OCI-LY3 (cell line): ENCODE measurements around the gene USP20.

Experiments used
- EZH2phosphoT487 ChIP-seq: fragments of 200-600 bp; shearing (Covaris generic); IDR thresholded peaks from 2 replicates; pipeline ENCODE4 v1.6.1; 2018; ENCODE audit warnings: antibody characterized with exemption, mixed run types, low read depth
- TF ChIP-seq, protein P1 (sequence below): fragments of 200-600, 300-600 bp; sonication (generic); IDR thresholded peaks from 2 replicates; pipeline ENCODE4 v1.5.1; 2014; ENCODE audit warnings: antibody characterized with exemption, low read length, low read depth

DNA sequence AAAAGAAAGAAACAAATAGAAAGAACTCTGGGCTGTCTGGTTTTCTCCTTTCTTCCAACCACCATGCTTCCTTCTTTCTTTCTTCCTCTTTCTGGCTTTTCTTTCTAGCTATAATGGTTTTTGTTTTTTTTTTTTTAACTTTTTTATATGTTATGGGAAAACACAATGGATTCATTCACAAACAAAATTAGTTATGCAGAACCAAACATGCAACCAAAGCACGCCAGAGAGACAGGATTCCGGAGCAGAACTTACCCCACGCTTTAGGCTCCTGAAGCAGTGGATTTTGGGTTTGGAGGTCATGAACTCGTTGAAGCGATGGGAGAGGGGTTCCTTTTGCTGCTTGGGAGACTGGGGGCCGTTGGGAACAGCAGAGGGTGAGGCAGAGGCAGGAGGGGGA, 88.3 kb downstream of the USP20 start:
- TF ChIP-seq, protein P1, sequence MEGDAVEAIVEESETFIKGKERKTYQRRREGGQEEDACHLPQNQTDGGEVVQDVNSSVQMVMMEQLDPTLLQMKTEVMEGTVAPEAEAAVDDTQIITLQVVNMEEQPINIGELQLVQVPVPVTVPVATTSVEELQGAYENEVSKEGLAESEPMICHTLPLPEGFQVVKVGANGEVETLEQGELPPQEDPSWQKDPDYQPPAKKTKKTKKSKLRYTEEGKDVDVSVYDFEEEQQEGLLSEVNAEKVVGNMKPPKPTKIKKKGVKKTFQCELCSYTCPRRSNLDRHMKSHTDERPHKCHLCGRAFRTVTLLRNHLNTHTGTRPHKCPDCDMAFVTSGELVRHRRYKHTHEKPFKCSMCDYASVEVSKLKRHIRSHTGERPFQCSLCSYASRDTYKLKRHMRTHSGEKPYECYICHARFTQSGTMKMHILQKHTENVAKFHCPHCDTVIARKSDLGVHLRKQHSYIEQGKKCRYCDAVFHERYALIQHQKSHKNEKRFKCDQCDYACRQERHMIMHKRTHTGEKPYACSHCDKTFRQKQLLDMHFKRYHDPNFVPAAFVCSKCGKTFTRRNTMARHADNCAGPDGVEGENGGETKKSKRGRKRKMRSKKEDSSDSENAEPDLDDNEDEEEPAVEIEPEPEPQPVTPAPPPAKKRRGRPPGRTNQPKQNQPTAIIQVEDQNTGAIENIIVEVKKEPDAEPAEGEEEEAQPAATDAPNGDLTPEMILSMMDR, result no peak
- TF ChIP-seq EZH2phosphoT487, result no peak
